B cell (primary cell): Measurements from ENCODE around the gene CAP2. TPM values are rescaled to one million over a fixed set of nuclear protein-coding genes. Genes with fewer than 3 reads are reported as not detected.

ENCODE experiments used
- ATAC-seq: fragments of 200-7000 bp; cut with Tn5 transposase; one replicate; pipeline ENCODE4 v1.10.0; 2021; ENCODE audit warnings: low read depth, mild to moderate bottlenecking, moderate number of reproducible peaks, moderate library complexity
- CTCF ChIA-PET: fragments of 350-600 bp; sonication (Branson Sonifier 250); formaldehyde crosslinking; loops from one replicate; lab custom pipeline; 2021; ENCODE audit warnings: antibody characterized with exemption, inconsistent platforms; lab: Charles Lee
- POLR2A ChIA-PET: fragments of 350-600 bp; sonication (Branson Sonifier 250); formaldehyde crosslinking; loops from one replicate; lab custom pipeline; 2021; ENCODE audit warnings: antibody characterized with exemption; lab: Charles Lee
- DNase-seq: peaks from one replicate; pipeline ENCODE4 v3.0.0; 2013
- H2AFZ ChIP-seq: 2 replicates; pipeline ENCODE4 v1.6.1; 2012; ENCODE audit warnings: mild to moderate bottlenecking, low read depth, low read length; ENCODE audit not compliant: insufficient read depth, poor library complexity, severe bottlenecking
- H3K27ac ChIP-seq, 2 donors: 1 replicate in 1 of 2; 2 replicates in 1 of 2; pipeline ENCODE4 v1.5.1; 2012 to 2013; ENCODE audit warnings: low read length in 2 of 2, mild to moderate bottlenecking in 2 of 2, moderate library complexity in 1 of 2
- H3K27me3 ChIP-seq, 4 experiments: fragments of 200-600 bp in 1 of 4; sonication (generic) in 1 of 4; replicated peaks in 1 of 4; 1 replicate in 2 of 4; 2 replicates in 2 of 4; pipeline versions ENCODE4 v1.6.1 to v1.7.0; 2013 to 2016; ENCODE audit warnings: low read length in 3 of 4, mild to moderate bottlenecking in 2 of 4, mixed read lengths in 1 of 4, moderate library complexity in 1 of 4; ENCODE audit not compliant: insufficient read depth in 4 of 4, control insufficient read depth in 3 of 4; ENCODE audit errors: control extremely low read depth in 1 of 4
- H3K36me3 ChIP-seq, 2 experiments: replicated peaks in 1 of 2; 1 replicate in 1 of 2; 2 replicates in 1 of 2; pipeline versions ENCODE4 v1.6.1 to v1.7.1; 2013; ENCODE audit warnings: low read length in 1 of 2; ENCODE audit not compliant: insufficient read depth in 2 of 2, control insufficient read depth in 1 of 2; ENCODE audit errors: control extremely low read depth in 1 of 2, extremely low read depth in 1 of 2
- H3K4me1 ChIP-seq, 2 donors: fragments of 200-600 bp in 1 of 2; sonication (generic) in 1 of 2; 1 replicate in 1 of 2; 2 replicates in 1 of 2; pipeline versions ENCODE4 v1.5.1 to v1.6.1; 2013 to 2017; ENCODE audit warnings: low read length in 2 of 2; ENCODE audit not compliant: control insufficient read depth in 2 of 2, insufficient read depth in 2 of 2
- H3K4me2 ChIP-seq: replicated peaks from 2 replicates; pipeline ENCODE3; 2012; ENCODE audit warnings: mild to moderate bottlenecking, low read depth, low read length; ENCODE audit not compliant: poor library complexity, severe bottlenecking
- H3K4me3 ChIP-seq, 5 experiments: fragments of 200-600 bp in 1 of 5; sonication (generic) in 1 of 5; 1 replicate in 3 of 5; 2 replicates in 2 of 5; pipeline versions ENCODE4 v1.5.1 to v1.7.0; 2011 to 2016; ENCODE audit warnings: low read length in 4 of 5, mild to moderate bottlenecking in 4 of 5, low read depth in 2 of 5, control low read depth in 1 of 5, moderate library complexity in 1 of 5; ENCODE audit not compliant: insufficient read depth in 1 of 5; ENCODE audit errors: control extremely low read depth in 1 of 5, extremely low read depth in 1 of 5
- H3K79me2 ChIP-seq: fragments of 200-600 bp; sonication (generic); one replicate; pipeline ENCODE4 v1.6.0; 2016; ENCODE audit warnings: low read length; ENCODE audit not compliant: control insufficient read depth, insufficient read depth
- H3K9ac ChIP-seq: fragments of 200-600 bp; sonication (generic); 2 replicates; pipeline ENCODE4 v1.6.1; 2017; ENCODE audit warnings: mild to moderate bottlenecking, low read length, moderate library complexity
- H3K9me3 ChIP-seq, 3 donors: one replicate each; pipeline versions ENCODE4 v1.6.1 to v1.7.1; 2013; ENCODE audit warnings: low read length in 2 of 3; ENCODE audit not compliant: control insufficient read depth in 2 of 3, insufficient read depth in 1 of 3; ENCODE audit errors: control extremely low read depth in 1 of 3
- H4K20me1 ChIP-seq: 2 replicates; pipeline ENCODE4 v1.6.0; 2012; ENCODE audit warnings: mild to moderate bottlenecking, low read length; ENCODE audit not compliant: insufficient read depth, control insufficient read depth, poor library complexity, severe bottlenecking
- H3K27ac Mint-ChIP-seq: one replicate; pipeline ENCODE4 v1.8.0; 2021; ENCODE audit warnings: mixed read lengths
- H3K27me3 Mint-ChIP-seq: one replicate; pipeline ENCODE4 v1.8.0; 2021; ENCODE audit warnings: mixed read lengths
- H3K4me1 Mint-ChIP-seq: one replicate; pipeline ENCODE4 v1.8.0; 2021; ENCODE audit warnings: mixed read lengths
- H3K4me3 Mint-ChIP-seq: one replicate; pipeline ENCODE4 v1.8.0; 2021; ENCODE audit warnings: mixed read lengths
- H3K9me3 Mint-ChIP-seq: one replicate; pipeline ENCODE4 v1.8.0; 2022; ENCODE audit warnings: mixed read lengths; ENCODE audit not compliant: insufficient read depth
- EZH2 ChIP-seq: IDR thresholded peaks from 2 replicates; pipeline ENCODE4 v1.6.1; 2012; ENCODE audit warnings: borderline replicate concordance, low read depth, mild to moderate bottlenecking, moderate library complexity, low read length; ENCODE audit not compliant: insufficient read depth, poor library complexity, severe bottlenecking
- WGBS: methylation state at CpG from one replicate; pipeline ENCODE4 v1.1.5; 2013; ENCODE audit warnings: missing lambda C conversion rate; ENCODE audit not compliant: insufficient coverage; 5-methylcytosine and 5-hydroxymethylcytosine counted together
- intact Hi-C: fragments of 100-400 bp; cut with micrococcal nuclease; formaldehyde crosslinking; loops from one replicate; pipeline ENCODE4 v1.10.0; 2022
- polyA plus RNA-seq: library from polyadenylated mRNA; depleted of rRNA; stranded (reverse); fragments of >200 nt; gene quantifications from 2 replicates; pipeline ENCODE4 v1.2.3, GENCODE V29; 2012
- total RNA-seq, 2 donors: library from RNA; stranded (reverse); fragments of 120-200 nt in 1 of 2; gene quantifications; 1 replicate in 1 of 2; 2 replicates in 1 of 2; pipeline versions ENCODE4 v1.2.3 to v1.2.4, GENCODE V29; 2013 to 2022
- TF ChIP-seq, protein P1 (sequence below): fragments of 200-600 bp; IDR thresholded peaks from one replicate; pipeline ENCODE4 v1.8.0; 2022; ENCODE audit warnings: antibody characterized with exemption, mild to moderate bottlenecking

CAP2 gene
- total and polyA plus RNA-seq, 2 donors (not counting 1 experiment from before 2014, with no cell fraction given) = not detected

GRCh38 chr6:17460862-17461261, 67.5 kb downstream of the CAP2 start:
- Mint-ChIP-seq H3K4me1 (no peaks in the 10 kb centered on the region), H3K27ac (no peak overlapping the region), H3K27me3 (peaks cover 14% of the 10 kb centered on the region), H3K9me3 (no peaks in the 10 kb centered on the region), H3K4me3 (no peak overlapping the region)
- TF ChIP-seq, protein P1, sequence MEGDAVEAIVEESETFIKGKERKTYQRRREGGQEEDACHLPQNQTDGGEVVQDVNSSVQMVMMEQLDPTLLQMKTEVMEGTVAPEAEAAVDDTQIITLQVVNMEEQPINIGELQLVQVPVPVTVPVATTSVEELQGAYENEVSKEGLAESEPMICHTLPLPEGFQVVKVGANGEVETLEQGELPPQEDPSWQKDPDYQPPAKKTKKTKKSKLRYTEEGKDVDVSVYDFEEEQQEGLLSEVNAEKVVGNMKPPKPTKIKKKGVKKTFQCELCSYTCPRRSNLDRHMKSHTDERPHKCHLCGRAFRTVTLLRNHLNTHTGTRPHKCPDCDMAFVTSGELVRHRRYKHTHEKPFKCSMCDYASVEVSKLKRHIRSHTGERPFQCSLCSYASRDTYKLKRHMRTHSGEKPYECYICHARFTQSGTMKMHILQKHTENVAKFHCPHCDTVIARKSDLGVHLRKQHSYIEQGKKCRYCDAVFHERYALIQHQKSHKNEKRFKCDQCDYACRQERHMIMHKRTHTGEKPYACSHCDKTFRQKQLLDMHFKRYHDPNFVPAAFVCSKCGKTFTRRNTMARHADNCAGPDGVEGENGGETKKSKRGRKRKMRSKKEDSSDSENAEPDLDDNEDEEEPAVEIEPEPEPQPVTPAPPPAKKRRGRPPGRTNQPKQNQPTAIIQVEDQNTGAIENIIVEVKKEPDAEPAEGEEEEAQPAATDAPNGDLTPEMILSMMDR = no peak
- no peak for TF ChIP-seq EZH2
- intact Hi-C loops = no loop called here
- Histone ChIP-seq H3K9me3 (no peaks in the 10 kb centered on the region), H4K20me1 (no peaks in the 10 kb centered on the region), H3K4me1 (no peaks in the 10 kb centered on the region), H3K27ac (no peak overlapping the region), H3K9ac (no peak overlapping the region), H3K27me3 (no peaks in the 10 kb centered on the region), H3K4me3 (no peak overlapping the region), H3K4me2 (no peak overlapping the region), H3K36me3 (no peaks in the 10 kb centered on the region), H3K79me2 (no peaks in the 10 kb centered on the region), H2AFZ (no peak overlapping the region)
- WGBS = 100% methylated on average over 3 of the region's 5 CpGs
- DNase-seq (no peak), ATAC-seq (no peak)
- CTCF ChIA-PET = no interaction called here
- POLR2A ChIA-PET = no interaction called here

- DNase-seq = no peak
- ChIA-PET CTCF (no interaction called here), POLR2A (no interaction called here)
- TF ChIP-seq EZH2 = no peak
- TF ChIP-seq, protein P1 = no peak
- H3K4me2 ChIP-seq = no peak overlapping the region
- H3K27ac ChIP-seq = no peak overlapping the region
- no peaks in the 10 kb centered on the region for H3K4me1 Mint-ChIP-seq
- intact Hi-C loops = no loop called here
- no peak overlapping the region for H3K4me3 Mint-ChIP-seq
- H4K20me1 ChIP-seq = no peaks in the 10 kb centered on the region
- no peaks in the 10 kb centered on the region for H3K27me3 ChIP-seq
- no peaks in the 10 kb centered on the region for H3K36me3 ChIP-seq
- no peaks in the 10 kb centered on the region for H3K9me3 ChIP-seq
- H3K4me3 ChIP-seq = no peak overlapping the region
- 93% methylated on average over 3 of the region's 5 CpGs for WGBS
- no peak overlapping the region for H3K27ac Mint-ChIP-seq
- ATAC-seq = no peak
- no peaks in the 10 kb centered on the region for H3K27me3 Mint-ChIP-seq
- no peaks in the 10 kb centered on the region for H3K4me1 ChIP-seq
- H3K79me2 ChIP-seq = no peaks in the 10 kb centered on the region
- no peak overlapping the region for H2AFZ ChIP-seq
- H3K9me3 Mint-ChIP-seq = no peaks in the 10 kb centered on the region
- H3K9ac ChIP-seq = no peak overlapping the region
Observed at GRCh38 chr6:17466147-17466546, 72.8 kb downstream of the CAP2 start.
